A549 (cell line): ENCODE measurements around the gene ZNF106. TPM values are rescaled to one million over a fixed set of nuclear protein-coding genes. Genes with fewer than 3 reads are reported as not detected.

Source experiments
- ATAC-seq, 2 experiments: fragments of 200-7000 bp in 1 of 2; fragments of >200 bp in 1 of 2; cut with Nextera tagmentation in 1 of 2; cut with Tn5 transposase in 1 of 2; 3 replicates each; pipeline versions ENCODE4 v1.8.0 to v1.9.1; 2018 to 2020; ENCODE audit warnings: mild to moderate bottlenecking in 1 of 2, moderate library complexity in 1 of 2
- CTCF ChIA-PET: fragments of 300-600 bp; sonication (Branson Sonifier 250); formaldehyde crosslinking; extraction: SDS; loops from one replicate; lab custom pipeline; 2021; ENCODE audit warnings: antibody characterized with exemption, inconsistent platforms; lab: Yijun Ruan, JAX
- POLR2A ChIA-PET: fragments of 350-600 bp; formaldehyde crosslinking; extraction: SDS; loops from one replicate; lab custom pipeline; 2021; ENCODE audit warnings: antibody characterized with exemption, inconsistent platforms; lab: Yijun Ruan, JAX
- DNase-seq, 2 experiments: peaks; one replicate each; pipeline versions ENCODE4 v3.0.0 to v3.0.0-alpha.2; 2011 to 2016; ENCODE audit warnings: low read depth in 1 of 2, low spot score in 1 of 2
- FAIRE-seq: peaks from 2 replicates; lab custom pipeline; 2011; peaks lifted over from hg19 to GRCh38; lab: Jason Lieb, UNC
- H3K27ac ChIP-seq, 2 experiments: fragments of >200 bp; sonication (Bioruptor Twin); formaldehyde crosslinking; 3 replicates each; pipeline ENCODE4 v1.5.1; 2016 to 2017
- H3K4me1 ChIP-seq: fragments of >200 bp; sonication (Bioruptor Twin); formaldehyde crosslinking; 3 replicates; pipeline ENCODE4 v1.6.1; 2016
- H3K4me2 ChIP-seq: fragments of >200 bp; sonication (Bioruptor Twin); formaldehyde crosslinking; 3 replicates; pipeline ENCODE4 v1.6.1; 2016
- H3K4me3 ChIP-seq: fragments of >200 bp; sonication (Bioruptor Twin); formaldehyde crosslinking; 3 replicates; pipeline ENCODE4 v1.5.1; 2016
- H3K9me3 ChIP-seq: fragments of >200 bp; sonication (Bioruptor Twin); formaldehyde crosslinking; 3 replicates; pipeline ENCODE4 v1.6.1; 2016
- ATOH8 ChIP-seq: fragments of 250-450 bp; sonication (Bioruptor Pico); IDR thresholded peaks from 2 replicates; pipeline ENCODE4 v1.5.0; 2020; ENCODE audit warnings: low read depth, mild to moderate bottlenecking, moderate library complexity
- CBX8 ChIP-seq: fragments of 200-600 bp; sonication (generic); IDR thresholded peaks from 2 replicates; pipeline ENCODE4 v1.6.1; 2016
- EHF ChIP-seq: fragments of 250-450 bp; sonication (Bioruptor Pico); IDR thresholded peaks from 2 replicates; pipeline ENCODE4 v1.5.0; 2020; ENCODE audit warnings: mild to moderate bottlenecking
- FOSL2 ChIP-seq, 2 experiments: fragments of 450-650 bp in 1 of 2; fragments of >200 bp in 1 of 2; sonication (Bioruptor Twin) in 1 of 2; formaldehyde crosslinking; IDR thresholded peaks; 2 replicates each; pipeline versions ENCODE4 v1.5.0 to v1.6.1; 2016 to 2020; ENCODE audit warnings: mild to moderate bottlenecking in 1 of 2, moderate library complexity in 1 of 2
- GATA3 ChIP-seq: IDR thresholded peaks from 2 replicates; pipeline ENCODE4 v1.6.1; 2012; ENCODE audit warnings: borderline replicate concordance
- HDAC2 ChIP-seq: fragments of 200-600 bp; sonication (generic); IDR thresholded peaks from 2 replicates; pipeline ENCODE4 v1.6.1; 2016
- HES2 ChIP-seq: fragments of >200 bp; sonication (Bioruptor Twin); formaldehyde crosslinking; IDR thresholded peaks from 2 replicates; pipeline ENCODE4 v1.6.1; 2016
- HEYL ChIP-seq: fragments of 250-450 bp; sonication (Bioruptor Pico); IDR thresholded peaks from 2 replicates; pipeline ENCODE4 v1.8.0; 2021; ENCODE audit warnings: mild to moderate bottlenecking, moderate library complexity
- HOXB5 ChIP-seq: fragments of 250-450 bp; sonication (Bioruptor Pico); IDR thresholded peaks from 2 replicates; pipeline ENCODE4 v1.5.0; 2020; ENCODE audit warnings: mild to moderate bottlenecking, moderate library complexity
- NR3C1 ChIP-seq: fragments of >200 bp; sonication (Bioruptor Twin); formaldehyde crosslinking; IDR thresholded peaks from 3 replicates; pipeline ENCODE4 v1.6.1; 2017
- PHF8 ChIP-seq: fragments of 200-600 bp; sonication (generic); IDR thresholded peaks from 2 replicates; pipeline ENCODE4 v1.6.1; 2016; ENCODE audit warnings: low read depth, mild to moderate bottlenecking, antibody characterized with exemption, moderate library complexity, borderline replicate concordance
- RFX5 ChIP-seq: fragments of 450-650 bp; IDR thresholded peaks from 2 replicates; pipeline ENCODE4 v1.7.1; 2014; ENCODE audit warnings: antibody characterized with exemption, mild to moderate bottlenecking, moderate library complexity
- TP53 ChIP-seq: fragments of 250-450 bp; sonication (Bioruptor Pico); IDR thresholded peaks from 2 replicates; pipeline ENCODE4 v1.5.0; 2021; ENCODE audit warnings: mild to moderate bottlenecking, moderate library complexity
- ZNF302 ChIP-seq: fragments of 250-450 bp; sonication (Bioruptor Pico); IDR thresholded peaks from 2 replicates; pipeline ENCODE4 v1.9.0; 2021; ENCODE audit warnings: inconsistent platforms, mild to moderate bottlenecking, moderate library complexity
- ZSCAN20 ChIP-seq: fragments of 250-450 bp; sonication (Bioruptor Pico); IDR thresholded peaks from 2 replicates; pipeline ENCODE4 v1.8.0; 2022; ENCODE audit warnings: mild to moderate bottlenecking, moderate library complexity
- WGBS: methylation state at CpG from one replicate; pipeline ENCODE4 v1.1.6; 2017; ENCODE audit errors: missing lambda C conversion rate; 5-methylcytosine and 5-hydroxymethylcytosine counted together
- polyA plus RNA-seq, 4 experiments: library from polyadenylated mRNA; depleted of rRNA in 3 of 4; stranded (reverse); fragments of >200 nt; fragmentation: RNase III in 1 of 4; extraction: RNeasy Plus Mini Kit Qiagen cat#74134 plus additional on column Dnase treatment in 1 of 4; gene quantifications; 2 replicates in 3 of 4; 3 replicates in 1 of 4; pipeline ENCODE4 v1.2.3, GENCODE V29; 2011 to 2017

ZNF106 gene
- polyA plus RNA-seq, 2 of the 4 experiments (the other 2 are of a cell fraction), result 7.8 to 19.3 TPM

- H3K4me2 ChIP-seq, result no peak overlapping the region
- FAIRE-seq (no peak), DNase-seq (no peak), ATAC-seq (no peak)
- no peak overlapping the region for H3K4me3 ChIP-seq
- no peak overlapping the region for H3K27ac ChIP-seq
- no peaks in the 10 kb centered on the region for H3K9me3 ChIP-seq
- WGBS, result 81% methylated on average over 1 of the region's 1 CpG
- CTCF ChIA-PET, result no interaction called here
- TF ChIP-seq ZNF302 (CRISPR knock-in tag) (no peak), EHF (no peak), NR3C1 (no peak), TP53 (CRISPR knock-in tag) (no peak), ATOH8 (CRISPR knock-in tag) (no peak), FOSL2 (IDR thresholded peaks at IDR 0.05) (no peak), FOSL2 (CRISPR knock-in tag; IDR thresholded peaks at IDR 0.05) (no peak), HES2 (no peak)
- H3K4me1 ChIP-seq, result peaks cover 15% of the 10 kb centered on the region
- POLR2A ChIA-PET, result no interaction called here
These were observed 2.7 kb upstream of the ZNF106 start for GRCh38 chr15:42493679-42494078.

DNA sequence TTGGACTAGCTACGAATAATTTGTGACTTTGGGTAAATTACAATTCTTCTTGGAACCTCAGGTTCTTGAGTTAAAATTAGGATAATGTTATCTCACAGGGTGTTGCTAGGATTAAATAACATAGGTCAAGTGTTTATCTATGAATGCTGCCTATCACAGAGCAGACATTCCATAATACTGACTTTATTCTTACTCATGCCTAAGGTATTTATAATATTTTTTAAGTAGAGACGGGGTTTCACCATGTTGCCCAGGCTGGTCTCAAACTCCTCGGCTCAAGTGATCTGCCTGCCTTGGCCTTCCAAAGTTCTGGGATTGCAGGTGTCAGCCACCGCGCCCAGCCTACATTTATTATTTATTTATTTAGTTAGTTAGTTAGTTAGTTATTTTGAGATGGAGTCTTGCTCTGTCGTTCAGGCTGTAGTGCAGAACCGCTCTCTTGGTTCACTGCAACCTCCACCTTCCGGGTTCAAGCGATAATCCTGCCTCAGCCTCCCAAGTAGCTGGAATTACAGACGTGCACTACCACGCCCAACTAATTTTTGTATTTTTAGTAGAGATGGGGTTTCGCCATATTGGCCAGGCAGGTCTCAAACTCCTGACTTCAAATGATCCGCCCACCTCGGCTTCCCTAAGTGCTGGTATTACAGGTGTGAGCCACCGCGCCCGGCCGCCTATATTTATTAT is 741 bp upstream of the ZNF106 start:
- peaks cover 15% of the 10 kb centered on the region for H3K4me1 ChIP-seq
- DNase-seq, result peak; percentile 25 to 30
- ATAC-seq, result peak in 1 of 2 experiments; percentile 25; a peak in 3 of 6 replicates
- no peak for TF ChIP-seq CBX8
- TF ChIP-seq FOSL2 (IDR thresholded peaks at IDR 0.05), result no peak
- peak; percentile 46 for TF ChIP-seq FOSL2 (CRISPR knock-in tag; IDR thresholded peaks at IDR 0.05)
- 0 out of 2 replicates have a peak, but pooled peaks have one; percentile 3 for TF ChIP-seq PHF8
- TF ChIP-seq, all 56 proteins: peak for 2
- POLR2A ChIA-PET, result interaction anchor here (1.1 kb wide), 1 partner anchor 84 kb away, joined by 7 read pairs; the partner anchor contains the start of gene STARD9
- CTCF ChIA-PET, result interaction anchor here (1.0 kb wide), 1 partner anchor 50 kb away, joined by 3 read pairs; no protein-coding TSS in a partner anchor
- WGBS, result 74% methylated on average over 18 of the region's 18 CpGs
- peak overlapping the region; percentile 99 for H3K4me3 ChIP-seq
- peak overlapping the region; percentile 70 for H3K4me2 ChIP-seq
- peak overlapping the region; percentile 93 to 98 for H3K27ac ChIP-seq
- FAIRE-seq, result no peak
- no peaks in the 10 kb centered on the region for H3K9me3 ChIP-seq

DNA sequence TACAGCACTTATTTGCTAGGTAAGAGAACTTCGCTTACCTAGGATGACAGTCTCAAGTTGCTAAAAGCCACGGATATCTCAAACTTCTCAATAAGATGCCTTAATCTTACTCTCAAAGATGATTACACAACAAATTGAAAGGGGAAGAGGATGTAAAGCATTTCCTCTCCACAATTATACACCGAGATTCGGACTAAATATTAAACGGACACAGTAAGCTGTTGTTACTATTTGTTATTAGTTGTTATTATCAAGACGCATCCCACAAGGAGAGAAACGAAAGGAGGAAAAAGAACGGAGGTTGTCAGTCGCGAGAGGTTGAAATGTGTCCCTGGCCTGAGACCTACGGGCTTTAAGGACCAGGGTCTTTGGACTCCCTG is 660 bp downstream of the ZNF106 start:
- no peak for ATAC-seq
- peaks cover 15% of the 10 kb centered on the region for H3K4me1 ChIP-seq
- H3K4me3 ChIP-seq, result peak overlapping the region; percentile 99
- WGBS, result 9% methylated on average over 11 of the region's 11 CpGs
- H3K9me3 ChIP-seq, result no peaks in the 10 kb centered on the region
- DNase-seq, result no peak
- H3K27ac ChIP-seq, result peak overlapping the region; percentile 93 to 98
- no peak for FAIRE-seq
- CTCF ChIA-PET, result no interaction called here
- POLR2A ChIA-PET, result interaction anchor here (1.0 to 1.1 kb wide), 2 partner anchors 9 to 85 kb away, joined by 4 to 7 read pairs; partner anchors contain the start of gene STARD9
- peak overlapping the region; percentile 70 for H3K4me2 ChIP-seq
- no peak for TF ChIP-seq GATA3
- TF ChIP-seq HEYL (CRISPR knock-in tag), result no peak
- TF ChIP-seq HOXB5 (CRISPR knock-in tag), result no peak
- TF ChIP-seq ATOH8 (CRISPR knock-in tag), result no peak

DNA sequence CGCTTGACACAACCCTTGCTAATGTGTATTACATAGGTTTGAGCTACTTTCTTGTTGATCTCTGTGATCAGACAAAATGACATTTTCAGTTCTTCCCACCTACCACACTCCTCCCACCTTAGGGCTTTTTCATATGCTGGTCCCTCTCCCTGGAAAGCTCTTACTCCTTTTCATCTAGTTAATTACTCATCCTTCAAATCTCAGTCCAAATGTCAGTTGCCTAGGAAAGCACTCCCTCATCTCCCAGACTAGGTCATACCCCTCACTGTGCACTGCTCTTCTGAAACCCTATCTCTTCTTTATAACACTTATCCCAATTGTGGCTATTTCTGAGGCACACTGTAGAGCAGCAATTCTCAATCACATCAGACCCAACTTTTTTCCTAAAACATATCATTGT is 7.3 kb downstream of the ZNF106 start:
- H3K4me3 ChIP-seq, result no peak overlapping the region
- TF ChIP-seq RFX5 (no peak), NR3C1 (no peak), ZSCAN20 (CRISPR knock-in tag) (no peak), HDAC2 (no peak)
- no peak for FAIRE-seq
- DNase-seq, result no peak
- H3K4me1 ChIP-seq, result no peaks in the 10 kb centered on the region
- H3K4me2 ChIP-seq, result no peak overlapping the region
- POLR2A ChIA-PET, result no interaction called here
- H3K27ac ChIP-seq, result no peak overlapping the region
- CTCF ChIA-PET, result interaction anchor here (1.5 kb wide), 1 partner anchor 12 kb away, joined by 5 read pairs; no protein-coding TSS in a partner anchor
- ATAC-seq, result no peak
- no peaks in the 10 kb centered on the region for H3K9me3 ChIP-seq
- WGBS, result 89% methylated on average over 1 of the region's 1 CpG
